Peyer's patch (tissue), 4 donors: ENCODE measurements around the gene GUCY1B1. TPM values are rescaled to one million over a fixed set of nuclear protein-coding genes. Genes with fewer than 3 reads are reported as not detected.

Experiments used
- DNase-seq, 3 donors: peaks; one replicate each; pipeline ENCODE4 v3.0.0-alpha.2; 2017 to 2019
- H3K27ac ChIP-seq, 4 donors: fragments of 200-600 bp; sonication (generic); one replicate each; pipeline ENCODE4 v1.5.1; 2016 to 2019
- H3K27me3 ChIP-seq, 2 donors: fragments of 200-600 bp; sonication (generic); one replicate each; pipeline ENCODE4 v1.5.1; 2019
- H3K36me3 ChIP-seq, 3 donors: fragments of 200-600 bp; sonication (generic); one replicate each; pipeline ENCODE4 v1.5.1; 2016 to 2019
- H3K4me1 ChIP-seq, 4 donors: fragments of 200-600 bp; sonication (generic); one replicate each; pipeline ENCODE4 v1.5.1; 2016 to 2019
- H3K4me3 ChIP-seq, 4 donors: fragments of 200-600 bp; sonication (generic); 1 replicate in 3 of 4; 2 replicates in 1 of 4; pipeline ENCODE4 v1.5.1; 2016 to 2019; ENCODE audit warnings: mild to moderate bottlenecking in 1 of 4
- H3K9me3 ChIP-seq, 4 donors: fragments of 200-600 bp; sonication (generic); one replicate each; pipeline ENCODE4 v1.5.1; 2016 to 2019; ENCODE audit warnings: mild to moderate bottlenecking in 1 of 4
- CTCF ChIP-seq, 6 experiments: fragments of 450-650 bp in 4 of 6; fragments of 200-600 bp in 2 of 6; sonication (generic) in 1 of 6; IDR thresholded peaks; one replicate each; pipeline ENCODE4 v1.5.1; 2017 to 2019; ENCODE audit warnings: antibody characterized with exemption in 6 of 6, mild to moderate bottlenecking in 3 of 6, moderate library complexity in 1 of 6
- POLR2A ChIP-seq, 2 donors: fragments of 450-650 bp; IDR thresholded peaks; one replicate each; pipeline ENCODE4 v1.5.1; 2017; ENCODE audit warnings: antibody characterized with exemption in 2 of 2, mild to moderate bottlenecking in 2 of 2, moderate library complexity in 2 of 2
- total RNA-seq, 4 donors: library from RNA; depleted of rRNA; stranded (reverse); fragments of >200 nt; gene quantifications; one replicate each; pipeline ENCODE4 v1.1.0, GENCODE V29; 2016

Gene GUCY1B1
- total RNA-seq, 4 donors from 2014 or later, result 1.6 to 8.0 (median 5.9) TPM

- H3K27ac ChIP-seq, result peak overlapping the region in 1 of 4 donors; percentile 30
- no peak overlapping the region for H3K4me3 ChIP-seq
- DNase-seq, result no peak
- H3K9me3 ChIP-seq, result no peaks in the 10 kb centered on the region
- TF ChIP-seq POLR2A (IDR thresholded peaks at IDR 0.05), result no peak
- TF ChIP-seq CTCF (IDR thresholded peaks at IDR 0.05), result no peak
- H3K4me1 ChIP-seq, result no peaks in the 10 kb centered on the region
- no peaks in the 10 kb centered on the region for H3K27me3 ChIP-seq
- no peaks in the 10 kb centered on the region for H3K36me3 ChIP-seq
Observed at GRCh38 chr4:155807021-155807420, 48.2 kb downstream of the GUCY1B1 start.

GRCh38 chr4:155809835-155810234 lies 51.0 kb downstream of the GUCY1B1 start:
- Histone ChIP-seq H3K36me3 (no peaks in the 10 kb centered on the region), H3K4me3 (no peak overlapping the region), H3K9me3 (no peaks in the 10 kb centered on the region), H3K27ac (no peak overlapping the region), H3K27me3 (no peaks in the 10 kb centered on the region), H3K4me1 (no peaks in the 10 kb centered on the region)
- TF ChIP-seq CTCF (IDR thresholded peaks at IDR 0.05) (peak in 4 of 6 experiments; percentile 58 to 71 (median 64)), POLR2A (IDR thresholded peaks at IDR 0.05) (no peak)
- DNase-seq, result no peak

- H3K36me3 ChIP-seq, result no peaks in the 10 kb centered on the region
- no peaks in the 10 kb centered on the region for H3K9me3 ChIP-seq
- H3K4me1 ChIP-seq, result no peaks in the 10 kb centered on the region
- H3K4me3 ChIP-seq, result no peak overlapping the region
- TF ChIP-seq CTCF (IDR thresholded peaks at IDR 0.05) (no peak), POLR2A (IDR thresholded peaks at IDR 0.05) (no peak)
- no peak overlapping the region for H3K27ac ChIP-seq
- H3K27me3 ChIP-seq, result no peaks in the 10 kb centered on the region
- no peak for DNase-seq
Observed at GRCh38 chr4:155811083-155811482, 52.3 kb downstream of the GUCY1B1 start.

- no peaks in the 10 kb centered on the region for H3K4me1 ChIP-seq
- H3K27ac ChIP-seq, result no peak overlapping the region
- no peak overlapping the region for H3K4me3 ChIP-seq
- no peak for TF ChIP-seq POLR2A (IDR thresholded peaks at IDR 0.05)
- no peak for TF ChIP-seq CTCF (IDR thresholded peaks at IDR 0.05)
- H3K36me3 ChIP-seq, result no peaks in the 10 kb centered on the region
- no peaks in the 10 kb centered on the region for H3K9me3 ChIP-seq
- no peak for DNase-seq
- no peaks in the 10 kb centered on the region for H3K27me3 ChIP-seq
Observed at GRCh38 chr4:155818639-155819038, 59.8 kb downstream of the GUCY1B1 start.

GRCh38 chr4:155819066-155819465 lies 60.2 kb downstream of the GUCY1B1 start:
- Histone ChIP-seq H3K9me3 (no peaks in the 10 kb centered on the region), H3K4me3 (no peak overlapping the region), H3K4me1 (no peaks in the 10 kb centered on the region), H3K27me3 (no peaks in the 10 kb centered on the region), H3K27ac (no peak overlapping the region), H3K36me3 (no peaks in the 10 kb centered on the region)
- no peak for TF ChIP-seq POLR2A (IDR thresholded peaks at IDR 0.05)
- no peak for TF ChIP-seq CTCF (IDR thresholded peaks at IDR 0.05)
- DNase-seq, result no peak

GRCh38 chr4:155820887-155821518 lies 62.2 kb downstream of the GUCY1B1 start:
- Histone ChIP-seq H3K27ac (no peak overlapping the region), H3K4me3 (no peak overlapping the region), H3K27me3 (no peaks in the 10 kb centered on the region), H3K4me1 (no peaks in the 10 kb centered on the region), H3K9me3 (no peaks in the 10 kb centered on the region), H3K36me3 (no peaks in the 10 kb centered on the region)
- TF ChIP-seq POLR2A (IDR thresholded peaks at IDR 0.05) (no peak), CTCF (IDR thresholded peaks at IDR 0.05) (no peak)
- no peak for DNase-seq
